Measurements from ENCODE around the gene TREH.
"Not testable (repeated sequence)": the region's sequence is repeated elsewhere in the genome, so short reads cannot be mapped to it uniquely, and the experiment has no call there.

TREH gene, protein sequence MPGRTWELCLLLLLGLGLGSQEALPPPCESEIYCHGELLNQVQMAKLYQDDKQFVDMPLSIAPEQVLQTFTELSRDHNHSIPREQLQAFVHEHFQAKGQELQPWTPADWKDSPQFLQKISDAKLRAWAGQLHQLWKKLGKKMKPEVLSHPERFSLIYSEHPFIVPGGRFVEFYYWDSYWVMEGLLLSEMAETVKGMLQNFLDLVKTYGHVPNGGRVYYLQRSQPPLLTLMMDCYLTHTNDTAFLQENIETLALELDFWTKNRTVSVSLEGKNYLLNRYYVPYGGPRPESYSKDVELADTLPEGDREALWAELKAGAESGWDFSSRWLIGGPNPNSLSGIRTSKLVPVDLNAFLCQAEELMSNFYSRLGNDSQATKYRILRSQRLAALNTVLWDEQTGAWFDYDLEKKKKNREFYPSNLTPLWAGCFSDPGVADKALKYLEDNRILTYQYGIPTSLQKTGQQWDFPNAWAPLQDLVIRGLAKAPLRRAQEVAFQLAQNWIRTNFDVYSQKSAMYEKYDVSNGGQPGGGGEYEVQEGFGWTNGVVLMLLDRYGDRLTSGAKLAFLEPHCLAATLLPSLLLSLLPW

DNA sequence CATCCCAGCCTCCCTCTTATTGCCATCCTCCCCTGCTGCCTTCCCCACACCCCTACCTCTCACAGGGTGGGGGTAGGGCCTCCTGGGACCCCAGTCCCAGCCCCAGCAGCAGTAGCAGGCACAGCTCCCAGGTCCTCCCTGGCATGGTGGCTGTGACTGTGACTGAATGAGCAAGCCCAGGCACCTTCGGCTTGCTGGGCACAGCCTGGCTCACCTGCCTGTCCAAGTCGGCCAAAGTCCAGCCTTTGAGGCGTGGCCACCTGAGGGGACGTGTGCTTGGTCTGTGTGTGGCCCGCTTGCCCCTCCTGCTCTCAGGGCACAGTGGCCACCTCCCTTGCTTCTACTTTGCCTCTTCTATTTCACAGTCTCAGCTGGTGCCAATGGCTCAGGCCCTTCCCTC lies at the start of gene TREH:
TREH (minus strand) TSS at position 168 of the 400 bp plus-strand sequence; CDS start at position 145, 23 bp downstream.
- DNase-seq, result no peak

DNA sequence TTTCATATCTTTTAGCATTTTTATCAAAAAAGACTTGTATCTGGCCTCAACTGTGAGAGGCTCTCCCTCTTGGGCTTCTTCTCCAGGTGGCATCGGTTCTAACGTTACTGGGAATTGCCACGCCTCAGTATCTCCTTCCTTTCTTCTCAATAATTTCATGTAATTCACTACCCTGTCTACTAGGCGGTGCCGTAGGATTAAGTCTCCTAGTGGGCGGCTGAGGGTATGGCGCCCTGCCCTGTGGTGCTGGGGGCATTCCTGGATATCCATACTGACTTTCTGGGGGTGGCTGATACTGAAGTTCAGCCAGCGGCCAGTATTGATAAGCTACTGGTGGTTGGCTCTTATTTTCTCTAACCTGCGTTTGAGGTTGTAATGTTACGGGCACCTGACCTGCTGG lies 48.7 kb upstream of the TREH start:
- not testable (repeated sequence) for DNase-seq

DNA sequence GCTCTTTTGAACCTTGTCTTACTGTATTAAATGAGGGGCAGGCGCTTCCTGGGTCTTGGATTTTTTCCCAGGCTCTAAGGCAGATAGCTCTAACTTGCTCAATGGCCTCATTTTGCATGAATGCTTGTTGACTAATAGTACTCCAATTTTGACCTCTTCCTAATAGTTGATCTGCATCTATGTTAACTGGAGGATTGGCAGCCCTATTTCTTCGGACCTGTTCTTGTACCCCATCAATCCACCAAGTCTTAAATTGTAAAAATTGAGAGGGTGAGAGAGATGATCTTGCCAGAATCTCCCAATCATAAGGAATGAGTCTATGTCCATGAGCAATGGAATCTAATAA lies 48.2 kb upstream of the TREH start:
- DNase-seq, result not testable (repeated sequence)

DNA sequence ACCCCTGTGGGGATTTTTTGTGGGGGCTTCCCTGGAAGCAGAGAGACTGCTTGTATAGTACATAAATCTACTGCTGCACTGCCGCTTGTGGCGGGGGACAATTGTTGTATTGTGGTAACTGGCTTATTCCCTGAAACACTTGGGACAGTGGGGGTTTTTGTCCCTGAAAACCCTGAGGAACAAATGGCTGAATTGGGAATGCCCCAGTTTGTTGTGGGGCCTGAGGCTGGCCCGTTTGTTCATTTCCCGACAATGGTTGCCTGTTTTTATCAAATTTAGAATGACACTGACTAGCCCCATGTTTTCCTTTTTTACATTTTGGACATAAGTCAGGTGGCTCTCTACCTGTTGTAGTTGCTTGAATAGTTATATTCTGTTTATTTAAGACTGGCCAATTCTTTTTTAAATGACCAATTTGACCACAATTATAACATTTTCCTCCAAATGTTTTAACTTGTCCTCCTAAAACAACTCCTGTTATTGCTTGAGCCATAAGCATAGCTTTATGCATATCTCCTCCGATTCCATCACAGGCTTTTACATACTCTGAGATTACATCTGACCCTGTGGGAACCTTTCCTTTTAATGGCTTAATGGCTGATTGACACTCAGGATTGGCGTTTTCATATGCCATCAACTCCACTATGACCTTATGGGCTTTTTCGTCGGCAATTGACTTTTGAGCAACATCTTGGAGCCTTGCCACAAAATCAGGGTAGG lies 47.7 kb upstream of the TREH start:
- not testable (repeated sequence) for DNase-seq

DNA sequence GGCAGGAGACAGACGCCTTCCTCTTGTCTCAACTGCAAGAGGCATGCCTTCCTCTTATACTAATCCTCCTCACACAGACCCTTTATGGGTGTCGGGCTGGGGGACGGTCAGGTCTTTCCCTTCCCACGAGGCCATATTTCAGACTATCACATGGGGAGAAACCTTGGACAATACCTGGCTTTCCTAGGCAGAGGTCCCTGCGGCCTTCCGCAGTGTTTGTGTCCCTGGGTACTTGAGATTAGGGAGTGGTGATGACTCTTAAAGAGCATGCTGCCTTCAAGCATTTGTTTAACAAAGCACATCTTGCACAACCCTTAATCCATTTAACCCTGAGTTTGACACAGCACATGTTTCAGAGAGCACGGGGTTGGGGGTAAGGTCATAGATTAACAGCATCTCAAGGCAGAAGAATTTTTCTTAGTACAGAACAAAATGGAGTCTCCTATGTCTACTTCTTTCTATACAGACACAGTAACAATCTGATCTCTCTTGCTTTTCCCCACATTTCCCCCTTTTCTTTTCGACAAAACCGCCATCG lies 42.1 kb upstream of the TREH start:
- DNase-seq, result not testable (repeated sequence)

DNA sequence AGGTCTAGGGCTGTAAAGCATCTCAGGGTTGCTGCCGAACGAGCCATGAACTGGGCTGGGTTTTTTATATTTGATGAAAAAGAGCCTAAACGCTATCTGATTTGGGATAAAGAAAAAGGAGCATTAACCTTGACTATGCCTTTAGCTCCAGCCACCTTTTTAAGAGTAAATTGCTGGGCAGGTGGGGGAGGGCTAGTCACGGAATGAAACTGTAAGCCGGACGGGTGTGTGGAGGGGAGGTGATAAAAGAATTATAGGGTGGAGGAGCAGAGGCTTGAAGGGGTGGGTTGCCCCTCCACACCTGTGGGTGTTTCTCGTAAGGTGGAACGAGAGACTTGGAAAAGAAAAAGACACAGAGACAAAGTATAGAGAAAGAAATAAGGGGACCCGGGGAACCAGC lies 41.3 kb upstream of the TREH start:
- DNase-seq, result not testable (repeated sequence)

DNA sequence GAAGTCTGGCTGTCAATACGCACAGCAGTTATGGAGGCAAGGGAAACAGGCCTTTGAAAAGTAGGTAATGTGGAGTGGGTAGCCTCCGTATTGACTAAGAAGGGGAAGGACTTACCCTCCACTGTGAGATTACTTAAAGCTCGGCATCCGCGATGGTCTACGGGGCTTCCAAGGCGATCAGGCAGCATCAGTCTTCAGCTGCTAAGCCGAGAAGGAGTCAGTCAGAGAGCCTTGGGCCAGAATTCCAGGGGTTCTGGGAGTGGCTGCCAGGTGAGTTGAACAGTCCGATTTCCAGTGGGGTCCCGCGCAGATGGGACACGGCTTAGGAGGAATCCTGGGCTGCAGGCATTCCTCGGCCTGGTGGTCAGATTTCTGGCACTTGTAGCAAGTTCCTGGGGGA lies 40.6 kb upstream of the TREH start:
- not testable (repeated sequence) for DNase-seq

DNA sequence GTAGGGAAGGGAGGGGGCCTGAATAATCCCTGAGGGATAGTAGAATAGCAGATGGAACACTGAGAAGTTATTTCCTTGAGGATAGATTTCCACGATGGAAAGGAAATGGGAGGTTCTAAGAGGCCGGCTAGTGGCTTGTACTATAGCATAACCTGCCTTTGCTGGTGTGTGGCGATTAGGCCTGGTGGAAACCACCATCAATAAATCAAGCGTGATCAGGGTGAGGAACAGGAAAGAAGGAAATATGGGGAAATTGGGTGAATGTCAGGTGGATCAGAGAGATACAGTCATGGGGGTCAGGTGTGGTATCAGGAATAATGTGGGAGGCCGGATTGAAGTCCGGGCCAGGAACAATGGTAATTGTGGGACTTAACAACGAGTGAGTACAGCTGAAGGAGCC lies 39.1 kb upstream of the TREH start:
- DNase-seq, result not testable (repeated sequence)

DNA sequence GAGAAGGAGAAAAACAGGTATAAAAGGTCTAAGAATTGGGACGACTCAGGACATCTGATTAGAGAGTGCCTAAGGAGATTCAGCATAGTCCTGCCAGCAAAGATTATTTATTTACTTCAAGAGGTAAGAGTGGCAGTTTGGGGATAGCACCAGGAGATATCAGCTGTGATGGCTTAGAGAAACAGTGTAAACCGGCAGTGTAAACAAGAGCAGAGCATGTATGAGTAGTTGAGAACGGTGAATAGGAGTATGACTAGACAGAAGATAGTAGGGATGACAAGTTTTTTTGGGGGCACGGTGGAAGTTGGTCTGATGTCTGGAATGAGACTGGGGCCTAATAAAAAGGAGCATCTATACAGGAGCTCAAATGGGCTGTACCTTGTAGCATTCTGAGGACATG lies 38.3 kb upstream of the TREH start:
- not testable (repeated sequence) for DNase-seq

DNA sequence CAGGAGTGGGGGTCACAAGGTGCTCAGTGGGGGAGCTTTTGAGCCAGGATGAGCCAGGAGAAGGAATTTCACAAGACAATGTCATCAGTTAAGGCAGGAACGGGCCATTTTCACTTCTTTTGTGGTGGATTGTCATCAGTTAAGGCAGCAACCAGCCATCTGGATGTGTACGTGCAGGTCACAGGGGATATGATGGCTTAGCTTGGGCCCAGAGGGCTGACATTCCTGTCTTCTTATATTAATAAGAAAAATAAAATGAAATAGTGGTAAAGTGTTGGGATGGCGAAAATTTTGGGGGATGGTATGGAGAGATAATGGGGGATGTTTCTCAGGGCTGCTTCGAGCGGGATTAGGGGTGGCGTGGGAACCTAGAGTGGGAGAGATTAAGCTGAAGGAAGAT lies 37.8 kb upstream of the TREH start:
- DNase-seq, result not testable (repeated sequence)

DNA sequence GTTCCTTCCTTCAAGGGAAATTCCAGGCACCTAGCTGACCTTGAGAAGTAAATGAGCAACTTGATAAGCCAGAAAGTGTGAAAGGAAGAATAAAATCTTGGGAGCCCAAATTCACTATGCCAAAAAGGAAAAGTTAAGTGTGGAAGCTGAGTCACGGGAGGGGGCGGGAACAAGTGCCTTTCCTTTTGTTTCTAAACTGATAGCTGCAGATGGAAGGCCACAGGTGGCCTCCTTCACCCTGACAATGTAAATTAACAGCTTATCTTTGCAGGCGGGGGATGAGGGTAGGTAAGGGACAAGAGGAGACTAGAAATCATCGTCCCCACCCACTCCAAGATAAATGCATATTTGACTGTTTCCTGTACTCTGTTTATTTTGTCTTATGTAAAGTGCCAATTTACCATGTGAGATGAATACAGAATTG lies 36.4 kb upstream of the TREH start:
- no peak for DNase-seq

DNA sequence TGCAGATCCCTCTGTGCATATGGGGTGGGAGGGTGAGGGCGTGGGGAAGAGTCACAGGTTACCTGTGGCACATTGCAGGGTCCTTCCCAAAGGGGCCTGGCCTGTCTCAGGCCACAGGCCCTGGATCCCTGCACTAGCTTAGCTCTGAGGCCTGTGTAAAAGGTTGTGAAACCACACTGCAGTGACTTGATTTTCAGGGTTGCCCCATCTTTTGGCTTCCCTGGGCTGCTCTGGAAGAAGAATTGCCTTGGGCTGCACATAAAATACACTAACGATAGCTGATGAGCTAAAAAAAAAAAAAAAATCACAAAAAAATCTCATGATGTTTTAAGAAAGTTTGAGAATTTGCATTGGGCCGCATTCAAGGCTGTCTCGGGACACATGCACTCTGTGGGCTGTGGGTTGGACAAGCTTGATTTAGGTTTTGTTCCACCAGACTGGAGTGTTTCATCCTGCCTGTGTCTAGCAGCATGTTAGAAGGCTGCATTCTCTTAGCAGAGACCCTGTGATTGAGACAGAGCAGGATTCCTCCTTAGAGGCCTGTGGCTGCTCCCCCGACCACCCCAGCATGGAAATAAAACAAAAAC lies 35.9 kb upstream of the TREH start:
- DNase-seq, result no peak

DNA sequence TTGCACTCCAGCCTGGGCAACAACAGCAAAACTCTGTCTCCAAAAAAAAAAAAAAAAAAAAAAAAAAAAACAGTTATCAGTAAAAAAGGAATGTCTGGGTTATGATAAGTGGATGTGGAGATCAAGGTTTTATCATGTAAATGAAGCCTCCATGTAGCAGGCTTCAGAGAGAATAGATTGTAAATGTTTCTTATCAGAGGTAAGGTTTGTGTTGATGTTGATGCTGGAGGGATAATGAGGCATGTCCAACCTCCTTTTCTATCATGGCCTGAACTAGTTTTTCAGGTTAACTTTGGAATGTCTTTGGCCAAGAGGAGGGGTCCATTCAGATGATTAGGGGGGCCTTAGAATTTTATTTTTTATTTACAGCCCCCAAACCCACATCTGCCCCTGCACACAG lies 35.4 kb upstream of the TREH start:
- DNase-seq, result no peak

DNA sequence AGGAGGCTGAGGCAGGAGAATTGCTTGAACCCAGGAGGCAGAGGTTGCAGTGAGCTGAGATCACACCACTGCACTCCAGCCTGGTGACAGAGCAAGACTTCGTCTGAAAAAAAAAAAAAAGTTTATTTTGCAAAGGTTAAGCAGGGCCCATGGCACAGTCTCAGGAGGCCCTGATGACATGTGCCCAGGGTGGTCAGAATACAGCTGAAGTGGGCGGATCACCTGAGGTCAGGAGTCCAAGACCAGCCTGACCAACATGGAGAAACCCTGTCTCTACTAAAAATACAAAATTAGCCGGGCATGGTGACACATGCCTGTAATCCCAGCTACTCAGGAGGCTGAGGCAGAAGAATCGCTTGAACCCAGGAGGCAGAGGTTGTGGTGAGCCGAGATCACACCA lies 35.0 kb upstream of the TREH start:
- not testable (repeated sequence) for DNase-seq

DNA sequence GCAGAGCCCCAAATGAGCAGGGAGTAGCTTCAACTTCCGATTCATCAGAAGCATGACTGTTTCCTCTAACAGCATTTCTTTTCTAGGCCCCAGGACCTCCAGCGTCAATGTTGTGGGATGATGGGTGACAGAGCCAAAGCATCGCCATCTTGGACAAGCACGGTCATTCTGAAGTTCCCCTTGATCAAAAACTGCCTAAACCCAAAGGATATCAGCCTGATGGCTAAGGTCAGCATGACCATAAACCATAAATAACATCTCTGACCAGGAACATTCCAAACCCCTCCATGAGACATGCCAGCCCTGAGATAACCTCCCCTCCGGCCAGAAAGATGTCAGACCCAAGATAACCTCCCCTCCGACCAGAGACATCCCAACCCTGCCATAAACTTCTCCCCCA lies 28.8 kb upstream of the TREH start:
- DNase-seq, result no peak

DNA sequence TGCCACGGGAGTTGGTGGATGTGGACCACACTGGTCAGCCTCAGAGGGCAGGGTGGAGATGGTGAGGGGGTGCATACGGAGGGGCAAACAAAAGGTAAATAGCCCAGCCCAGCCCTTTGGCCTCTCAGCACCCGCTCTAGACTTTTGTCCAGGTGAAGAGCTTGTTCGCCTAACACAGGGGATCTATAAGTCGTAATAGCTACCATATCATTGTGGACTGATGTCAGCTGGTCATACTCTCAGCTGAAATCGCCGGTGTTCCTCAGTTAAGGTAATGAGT lies 27.0 kb upstream of the TREH start:
- DNase-seq, result no peak

DNA sequence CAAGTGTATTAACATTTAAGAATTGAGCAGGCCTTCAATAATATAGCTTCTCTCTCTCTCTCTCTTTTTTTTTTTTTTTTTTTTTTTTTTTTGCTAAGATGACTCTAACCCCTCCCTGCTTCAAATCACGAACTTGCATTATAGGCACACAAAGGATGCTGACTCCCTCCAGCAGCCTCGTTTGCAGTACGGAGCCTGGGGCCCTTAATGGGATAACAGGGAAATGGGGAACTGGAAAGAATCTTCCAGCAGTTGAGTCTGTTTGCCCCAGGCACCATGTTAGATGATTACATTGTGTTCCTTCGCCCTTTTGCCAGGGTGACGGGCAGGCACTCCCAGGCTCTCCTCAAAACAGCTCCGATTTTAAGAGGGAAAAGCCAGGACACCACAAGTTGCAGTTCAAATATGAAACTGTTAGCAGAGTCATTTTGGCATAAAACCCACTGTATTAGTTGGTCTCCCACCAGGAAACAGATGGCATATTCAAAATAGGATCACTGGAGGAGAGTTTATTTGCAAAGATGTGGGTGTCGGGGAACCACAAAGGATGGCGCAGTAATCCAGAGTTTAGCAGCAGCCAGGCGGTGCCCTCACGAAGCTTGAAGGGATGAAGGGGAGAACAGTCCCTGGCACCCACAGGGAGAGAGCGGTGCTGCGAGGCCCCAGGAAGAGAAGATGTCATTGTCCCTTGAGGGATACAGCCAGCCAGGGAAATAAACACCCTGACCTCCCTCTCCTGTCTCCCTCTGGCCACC lies 26.5 kb upstream of the TREH start:
- DNase-seq, result no peak

DNA sequence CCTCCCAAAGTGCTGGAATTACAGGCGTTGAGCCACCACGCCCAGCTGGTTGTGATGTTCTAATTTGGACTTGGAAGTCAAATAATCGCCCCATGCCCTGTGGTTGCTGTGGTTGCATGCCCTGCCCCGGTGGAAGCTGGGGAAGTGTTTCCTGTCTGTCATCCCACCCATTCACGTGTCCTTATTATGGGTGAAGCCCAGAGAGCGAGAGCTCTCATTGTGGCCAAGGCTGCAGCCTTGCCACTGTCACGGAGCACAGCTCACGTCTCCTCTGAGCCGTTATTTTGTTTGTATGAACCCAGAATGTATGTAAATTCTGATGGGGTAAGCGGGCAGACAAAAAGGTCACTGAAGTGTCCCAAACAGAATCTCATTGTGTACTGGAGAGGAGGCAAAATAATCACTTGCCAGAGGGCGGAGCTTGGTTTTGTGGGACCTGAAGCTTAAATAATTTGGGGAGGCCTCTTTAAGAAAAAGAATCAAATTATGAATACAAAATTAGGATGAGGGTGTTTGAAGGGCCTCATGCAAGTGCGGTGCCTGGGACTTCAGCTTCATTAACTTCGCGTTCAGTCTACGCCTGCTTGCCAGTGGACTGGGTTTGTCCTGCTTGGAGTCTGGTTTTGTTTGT lies 25.8 kb upstream of the TREH start:
- DNase-seq, result no peak

DNA sequence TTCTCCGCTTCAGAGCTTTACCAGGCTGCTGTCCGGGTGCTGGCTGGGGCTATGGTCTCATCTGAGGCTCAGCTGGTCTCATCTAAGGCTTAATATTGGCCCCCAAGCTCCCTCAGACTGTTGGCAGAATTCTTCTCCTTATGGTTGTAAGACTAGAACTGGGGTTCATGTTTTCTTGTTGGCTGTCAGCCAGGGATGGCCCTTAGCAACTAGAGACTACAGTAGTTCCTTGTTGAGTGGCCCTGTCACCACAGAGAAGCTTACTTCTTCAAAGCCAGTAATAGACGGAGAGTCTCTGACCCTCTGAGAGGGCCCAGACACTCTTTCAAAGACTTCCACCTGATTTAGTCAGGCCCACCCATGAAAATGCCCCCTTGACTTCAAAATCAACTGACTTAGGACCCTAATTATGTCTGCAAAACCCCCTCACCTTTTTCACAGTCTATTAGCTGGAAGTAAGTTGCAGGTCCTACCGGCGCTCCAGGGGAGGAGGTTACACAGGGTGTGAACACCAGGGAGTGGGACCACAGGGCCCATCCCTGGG lies 24.2 kb upstream of the TREH start:
- no peak for DNase-seq

DNA sequence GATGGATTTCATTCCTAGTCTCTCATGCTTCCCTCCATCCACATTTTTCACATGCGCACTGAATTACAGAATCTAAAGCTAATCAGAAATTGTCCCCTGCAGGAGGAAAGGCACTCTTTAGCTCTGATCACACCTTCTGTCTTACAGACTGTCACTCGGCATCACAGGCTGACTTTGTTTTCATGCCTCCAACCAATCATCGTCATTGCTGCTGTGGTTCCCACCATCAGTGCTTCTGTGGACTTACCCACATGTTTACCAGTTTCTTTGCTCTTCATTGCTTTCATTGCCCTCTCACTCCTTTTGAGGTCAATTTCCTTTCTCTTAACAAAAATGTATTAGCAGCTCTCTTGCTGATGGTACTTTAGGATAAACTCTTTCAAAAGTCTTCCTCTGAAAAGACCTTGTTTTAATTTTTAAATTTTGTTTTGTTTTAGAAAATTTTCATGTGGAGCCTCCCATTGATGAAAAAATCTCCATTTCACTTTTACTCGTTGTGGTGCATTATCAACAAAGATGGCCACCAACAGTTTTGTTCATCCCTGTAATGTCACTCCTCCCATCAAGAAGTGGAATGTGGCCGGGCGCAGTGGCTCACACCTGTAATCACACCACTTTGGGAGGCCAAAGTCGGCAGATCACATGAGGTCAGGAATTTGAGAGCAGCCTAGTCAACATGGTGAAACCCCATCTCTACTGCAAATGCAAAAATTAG lies 20.2 kb upstream of the TREH start:
- DNase-seq, result no peak

DNA sequence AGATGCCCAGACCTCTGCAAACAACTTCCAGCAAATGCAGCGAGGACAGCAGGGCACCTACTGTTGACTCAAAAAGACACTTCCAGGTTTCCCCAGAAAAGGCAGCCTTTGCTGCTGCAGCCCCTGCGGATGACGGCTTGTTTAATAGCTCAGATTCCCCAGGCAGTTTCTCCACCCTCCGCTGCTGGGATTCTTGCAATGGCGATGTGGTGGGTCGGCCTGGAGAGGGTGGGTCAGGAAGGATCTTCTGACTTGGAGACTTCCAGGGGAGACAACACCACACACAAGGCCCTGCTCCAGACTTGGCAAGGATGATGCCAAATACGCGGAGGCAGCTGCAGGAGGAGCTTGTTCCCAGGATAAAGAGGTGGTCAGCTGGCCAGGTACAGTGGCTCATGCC lies 17.9 kb upstream of the TREH start:
- no peak for DNase-seq

Data from NCI-H1092 treated with DMSO at 0.1 percent for 48 hours (cell line).